ENCODE data around the gene GCH1. TPM values are rescaled to one million over a fixed set of nuclear protein-coding genes. Genes with fewer than 3 reads are reported as not detected.

The GCH1 gene
- total RNA-seq, 1 experiment from 2014 or later, result 16.7 TPM

DNA sequence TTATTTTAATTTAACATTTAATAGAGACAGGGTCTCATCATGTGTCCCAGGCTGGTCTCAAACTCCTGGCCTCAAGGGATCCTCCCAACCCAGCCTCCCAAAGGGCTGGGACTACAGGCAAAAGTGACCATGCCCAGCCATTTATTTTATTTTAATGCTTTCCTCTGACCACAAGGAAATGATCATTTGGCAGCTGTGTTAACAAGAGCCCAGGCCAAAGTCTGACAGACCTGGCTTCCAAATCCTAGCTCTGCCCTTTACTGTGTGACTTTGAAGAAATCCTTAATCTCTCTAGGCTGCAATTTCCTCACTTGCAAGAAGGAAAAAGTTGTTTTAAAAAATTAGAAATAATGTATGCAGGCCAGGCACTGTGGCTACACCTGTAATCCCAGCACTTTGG lies 16.7 kb upstream of the GCH1 start:
- RAD21 ChIA-PET (ENCODE audit: low non-redundant PET in 1 of 2, low total read pairs in 2 of 2, uncharacterized antibody in 2 of 2, unreplicated experiment in 2 of 2), result no interaction called here

DNA sequence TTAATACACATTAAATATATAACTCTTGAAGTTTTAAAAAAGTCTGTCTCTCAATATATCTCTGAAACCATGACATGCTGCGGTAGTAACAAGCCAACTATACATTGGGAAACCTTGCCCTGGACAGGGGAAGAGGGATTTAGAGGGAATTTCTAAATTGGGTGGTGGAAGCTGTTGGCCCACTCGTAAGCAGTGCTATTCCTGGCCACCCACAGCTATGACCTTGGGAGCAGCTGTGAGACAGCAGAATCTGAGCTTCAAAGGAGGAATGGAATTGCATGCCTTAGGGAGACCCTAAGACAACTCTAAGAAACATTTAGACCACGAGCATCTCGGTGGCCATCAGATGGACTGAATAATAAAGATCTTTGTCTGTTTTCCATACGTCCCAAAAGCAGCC lies 15.8 kb upstream of the GCH1 start:
- no peaks in the 10 kb centered on the region for H3K9me3 ChIP-seq (ENCODE audit: control insufficient read depth in 1 of 2, insufficient read depth in 1 of 2, low read depth in 1 of 2, low read length in 2 of 2)
- intact Hi-C loops (cut with micrococcal nuclease), result no loop called here
- no peaks in the 10 kb centered on the region for H3K9me2 ChIP-seq (ENCODE audit: insufficient read depth)
- DNase-seq (ENCODE audit: low read depth, low spot score), result no peak
- ChIA-PET CTCF (no interaction called here), POLR2A (no interaction called here), RAD21 (ENCODE audit: low non-redundant PET in 1 of 2, low total read pairs in 2 of 2, uncharacterized antibody in 2 of 2, unreplicated experiment in 2 of 2) (no interaction called here)
- no peaks in the 10 kb centered on the region for H4K20me1 ChIP-seq (ENCODE audit: insufficient read depth)
- H3K79me2 ChIP-seq (ENCODE audit: insufficient read depth, low read length), result no peaks in the 10 kb centered on the region
- H3K36me3 ChIP-seq (ENCODE audit: control insufficient read depth in 1 of 2, insufficient read depth in 2 of 2, low read length in 2 of 2), result no peaks in the 10 kb centered on the region
- H3K4me2 ChIP-seq (ENCODE audit: low read length), result no peak overlapping the region
- H3K4me1 ChIP-seq (ENCODE audit: control insufficient read depth in 1 of 2, insufficient read depth in 2 of 2, low read length in 2 of 2), result no peaks in the 10 kb centered on the region
- no peak overlapping the region for H3K27ac ChIP-seq (ENCODE audit: low read depth, low read length)
- TF ChIP-seq EZH2 (IDR thresholded peaks at IDR 0.05) (no peak), EGR1 (IDR thresholded peaks at IDR 0.05; ENCODE audit: low read depth) (no peak), POLR2AphosphoS5 (IDR thresholded peaks at IDR 0.05; ENCODE audit: low read depth, low read length) (no peak), POLR2A (IDR thresholded peaks at IDR 0.05; ENCODE audit: borderline replicate concordance, extremely low read depth, insufficient read depth, insufficient read length) (no peak)
- TF ChIP-seq, protein P1, sequence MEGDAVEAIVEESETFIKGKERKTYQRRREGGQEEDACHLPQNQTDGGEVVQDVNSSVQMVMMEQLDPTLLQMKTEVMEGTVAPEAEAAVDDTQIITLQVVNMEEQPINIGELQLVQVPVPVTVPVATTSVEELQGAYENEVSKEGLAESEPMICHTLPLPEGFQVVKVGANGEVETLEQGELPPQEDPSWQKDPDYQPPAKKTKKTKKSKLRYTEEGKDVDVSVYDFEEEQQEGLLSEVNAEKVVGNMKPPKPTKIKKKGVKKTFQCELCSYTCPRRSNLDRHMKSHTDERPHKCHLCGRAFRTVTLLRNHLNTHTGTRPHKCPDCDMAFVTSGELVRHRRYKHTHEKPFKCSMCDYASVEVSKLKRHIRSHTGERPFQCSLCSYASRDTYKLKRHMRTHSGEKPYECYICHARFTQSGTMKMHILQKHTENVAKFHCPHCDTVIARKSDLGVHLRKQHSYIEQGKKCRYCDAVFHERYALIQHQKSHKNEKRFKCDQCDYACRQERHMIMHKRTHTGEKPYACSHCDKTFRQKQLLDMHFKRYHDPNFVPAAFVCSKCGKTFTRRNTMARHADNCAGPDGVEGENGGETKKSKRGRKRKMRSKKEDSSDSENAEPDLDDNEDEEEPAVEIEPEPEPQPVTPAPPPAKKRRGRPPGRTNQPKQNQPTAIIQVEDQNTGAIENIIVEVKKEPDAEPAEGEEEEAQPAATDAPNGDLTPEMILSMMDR (IDR thresholded peaks at IDR 0.05 in 2 of 3, conservative IDR thresholded peaks at IDR 0.05 in 1 of 3; ENCODE audit: borderline replicate concordance in 1 of 3, insufficient read depth in 1 of 3, low read depth in 2 of 3, low read length in 2 of 3), result no peak
- TF ChIP-seq, protein P2, sequence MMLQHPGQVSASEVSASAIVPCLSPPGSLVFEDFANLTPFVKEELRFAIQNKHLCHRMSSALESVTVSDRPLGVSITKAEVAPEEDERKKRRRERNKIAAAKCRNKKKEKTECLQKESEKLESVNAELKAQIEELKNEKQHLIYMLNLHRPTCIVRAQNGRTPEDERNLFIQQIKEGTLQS (IDR thresholded peaks at IDR 0.05), result no peak
- TF ChIP-seq, protein P3, sequence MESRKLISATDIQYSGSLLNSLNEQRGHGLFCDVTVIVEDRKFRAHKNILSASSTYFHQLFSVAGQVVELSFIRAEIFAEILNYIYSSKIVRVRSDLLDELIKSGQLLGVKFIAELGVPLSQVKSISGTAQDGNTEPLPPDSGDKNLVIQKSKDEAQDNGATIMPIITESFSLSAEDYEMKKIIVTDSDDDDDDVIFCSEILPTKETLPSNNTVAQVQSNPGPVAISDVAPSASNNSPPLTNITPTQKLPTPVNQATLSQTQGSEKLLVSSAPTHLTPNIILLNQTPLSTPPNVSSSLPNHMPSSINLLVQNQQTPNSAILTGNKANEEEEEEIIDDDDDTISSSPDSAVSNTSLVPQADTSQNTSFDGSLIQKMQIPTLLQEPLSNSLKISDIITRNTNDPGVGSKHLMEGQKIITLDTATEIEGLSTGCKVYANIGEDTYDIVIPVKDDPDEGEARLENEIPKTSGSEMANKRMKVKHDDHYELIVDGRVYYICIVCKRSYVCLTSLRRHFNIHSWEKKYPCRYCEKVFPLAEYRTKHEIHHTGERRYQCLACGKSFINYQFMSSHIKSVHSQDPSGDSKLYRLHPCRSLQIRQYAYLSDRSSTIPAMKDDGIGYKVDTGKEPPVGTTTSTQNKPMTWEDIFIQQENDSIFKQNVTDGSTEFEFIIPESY (IDR thresholded peaks at IDR 0.05; ENCODE audit: extremely low read depth, insufficient replicate concordance, low read length), result no peak
- H3K27me3 ChIP-seq (ENCODE audit: insufficient read depth, low read length), result no peaks in the 10 kb centered on the region
- no peak overlapping the region for H3K4me3 ChIP-seq (replicated peaks in 1 of 2; ENCODE audit: low read depth in 1 of 2, low read length in 2 of 2)
- ATAC-seq, result no peak
- BruUV-seq (replicated peaks), result no TSS peak
- no peak overlapping the region for H2AFZ ChIP-seq (ENCODE audit: low read depth, low read length, poor library complexity, severe bottlenecking)
- no peak overlapping the region for H3K9ac ChIP-seq (ENCODE audit: low read length)

More for the DNA sequence above, 16.7 kb upstream of the GCH1 start:
- Histone ChIP-seq H3K27ac (ENCODE audit: low read depth, low read length) (no peak overlapping the region), H3K9ac (ENCODE audit: low read length) (no peak overlapping the region), H3K4me2 (ENCODE audit: low read length) (no peak overlapping the region), H3K27me3 (ENCODE audit: insufficient read depth, low read length) (no peaks in the 10 kb centered on the region), H3K4me3 (replicated peaks in 1 of 2; ENCODE audit: low read depth in 1 of 2, low read length in 2 of 2) (no peak overlapping the region), H2AFZ (ENCODE audit: low read depth, low read length, poor library complexity, severe bottlenecking) (no peak overlapping the region), H3K9me2 (ENCODE audit: insufficient read depth) (no peaks in the 10 kb centered on the region), H3K9me3 (ENCODE audit: control insufficient read depth in 1 of 2, insufficient read depth in 1 of 2, low read depth in 1 of 2, low read length in 2 of 2) (no peaks in the 10 kb centered on the region), H4K20me1 (ENCODE audit: insufficient read depth) (no peaks in the 10 kb centered on the region), H3K36me3 (ENCODE audit: control insufficient read depth in 1 of 2, insufficient read depth in 2 of 2, low read length in 2 of 2) (no peaks in the 10 kb centered on the region), H3K79me2 (ENCODE audit: insufficient read depth, low read length) (no peaks in the 10 kb centered on the region), H3K4me1 (ENCODE audit: control insufficient read depth in 1 of 2, insufficient read depth in 2 of 2, low read length in 2 of 2) (no peaks in the 10 kb centered on the region)
- intact Hi-C loops (cut with micrococcal nuclease), result no loop called here
- POLR2A ChIA-PET, result no interaction called here
- no peak for ATAC-seq
- BruUV-seq (replicated peaks), result no TSS peak
- TF ChIP-seq EGR1 (IDR thresholded peaks at IDR 0.05; ENCODE audit: low read depth), result no peak
- DNase-seq (ENCODE audit: low read depth, low spot score), result no peak
- CTCF ChIA-PET, result no interaction called here
